Spleen (tissue), 11 donors: ENCODE measurements around the gene REPS2. TPM values are rescaled to one million over a fixed set of nuclear protein-coding genes. Genes with fewer than 3 reads are reported as not detected.

Source experiments
- DNase-seq: peaks from one replicate; pipeline ENCODE4 v3.0.0-alpha.2; 2020
- H3K27ac ChIP-seq, 8 donors: fragments of 200-600 bp; sonication (generic) in 7 of 8; 1 replicate in 4 of 8; 2 replicates in 4 of 8; pipeline versions ENCODE4 v1.5.0 to v1.8.0; 2016 to 2021; ENCODE audit warnings: inconsistent platforms in 4 of 8, mild to moderate bottlenecking in 4 of 8, moderate library complexity in 1 of 8
- H3K27me3 ChIP-seq, 7 donors: fragments of 200-600 bp; sonication (generic) in 6 of 7; replicated peaks in 1 of 7; 1 replicate in 4 of 7; 2 replicates in 3 of 7; pipeline versions ENCODE4 v1.5.0 to v1.8.0; 2016 to 2021; ENCODE audit warnings: inconsistent platforms in 3 of 7, mild to moderate bottlenecking in 1 of 7
- H3K36me3 ChIP-seq, 6 donors: fragments of 200-600 bp; sonication (generic) in 5 of 6; 1 replicate in 4 of 6; 2 replicates in 2 of 6; pipeline versions ENCODE4 v1.5.0 to v1.8.0; 2016 to 2021; ENCODE audit warnings: inconsistent platforms in 2 of 6
- H3K4me1 ChIP-seq, 6 donors: fragments of 200-600 bp; sonication (generic) in 5 of 6; 1 replicate in 3 of 6; 2 replicates in 3 of 6; pipeline versions ENCODE4 v1.5.0 to v1.8.0; 2016 to 2021; ENCODE audit warnings: inconsistent platforms in 3 of 6
- H3K4me3 ChIP-seq, 8 donors: fragments of 200-600 bp; sonication (generic) in 7 of 8; 1 replicate in 4 of 8; 2 replicates in 4 of 8; pipeline versions ENCODE4 v1.5.0 to v1.8.0; 2016 to 2021; ENCODE audit warnings: inconsistent platforms in 4 of 8, mild to moderate bottlenecking in 4 of 8, moderate library complexity in 2 of 8
- H3K9me3 ChIP-seq, 8 donors: fragments of 200-600 bp; sonication (generic) in 7 of 8; 1 replicate in 4 of 8; 2 replicates in 4 of 8; pipeline versions ENCODE4 v1.5.0 to v1.8.0; 2016 to 2021; ENCODE audit warnings: inconsistent platforms in 4 of 8
- CTCF ChIP-seq, 11 experiments: fragments of 200-600 bp in 7 of 11; fragments of 450-650 bp in 4 of 11; sonication (generic) in 4 of 11; IDR thresholded peaks in 8 of 11; conservative IDR thresholded peaks in 3 of 11; 1 replicate in 7 of 11; 2 replicates in 4 of 11; pipeline versions ENCODE4 v1.4.0 to v1.8.0; 2016 to 2021; ENCODE audit warnings: antibody characterized with exemption in 11 of 11, inconsistent platforms in 4 of 11, mild to moderate bottlenecking in 1 of 11
- POLR2A ChIP-seq, 3 donors: fragments of 450-650 bp; IDR thresholded peaks; one replicate each; pipeline ENCODE4 v1.5.1; 2017; ENCODE audit warnings: antibody characterized with exemption in 3 of 3, mild to moderate bottlenecking in 1 of 3
- POLR2AphosphoS5 ChIP-seq, 3 donors: sonication (generic); formaldehyde crosslinking; IDR thresholded peaks; one replicate each; pipeline ENCODE4 v1.5.1; 2017; ENCODE audit warnings: antibody characterized with exemption in 3 of 3
- WGBS, 5 donors: extraction: QIAGEN DNeasy Blood & Tissue Kit in 3 of 5; methylation state at CpG; one replicate each; pipeline versions ENCODE4 v1.1.5 to v1.1.7; 2013 to 2018; 5-methylcytosine and 5-hydroxymethylcytosine counted together
- intact Hi-C: fragments of 100-400 bp; cut with DNase I; formaldehyde crosslinking; loops from one replicate; pipeline ENCODE4 v1.15.0; 2023; ENCODE audit warnings: low total_unique reads
- polyA plus RNA-seq, 3 donors: library from polyadenylated mRNA; stranded (reverse); fragments of 200-250 nt; gene quantifications; one replicate each; pipeline ENCODE4 v1.2.1, GENCODE V29; 2013
- total RNA-seq, 7 donors: library from RNA; depleted of rRNA in 3 of 7; stranded (reverse); fragments of >200 nt in 3 of 7; fragmentation: NEBNext Ultra II Directional in 4 of 7; extraction: Animal tissue kit (Norgen Biotek cat#: 25700) in 4 of 7; gene quantifications; one replicate each; pipeline versions ENCODE4 v1.1.0 to v1.2.1, GENCODE V29; 2016 to 2021
- donor health status: healthy with polysubstance abuse.
- donor health status: DM: no; HTN: no; CAD: no; lungs with moderate emphysema.
- donor health status: DM: no; HTN: no; CAD: no.
- donor health status: Bipolar disorder and iron deficiency.
- donor health status: healthy.
- donor health status: DM: no; HTN: no; CAD: no.
- donor health status: DM: yes; HTN: yes; CAD: no.

Gene REPS2
- total and polyA plus RNA-seq, 10 donors, result 1.5 to 18.3 (median 8.0) TPM

GRCh38 chrX:16985286-16985685 lies 38.8 kb downstream of the REPS2 start:
- no peak overlapping the region for H3K4me3 ChIP-seq
- DNase-seq, result no peak
- H3K27ac ChIP-seq, result no peak overlapping the region
- no peaks in the 10 kb centered on the region for H3K27me3 ChIP-seq
- peaks cover 0 to 14% (median 0%) of the 10 kb centered on the region in 8 donors for H3K9me3 ChIP-seq
- H3K4me1 ChIP-seq, result no peaks in the 10 kb centered on the region
- TF ChIP-seq POLR2A (IDR thresholded peaks at IDR 0.05) (no peak), CTCF (IDR thresholded peaks at IDR 0.05 in 8 of 11, conservative IDR thresholded peaks at IDR 0.05 in 3 of 11) (no peak), POLR2AphosphoS5 (IDR thresholded peaks at IDR 0.05) (no peak)
- 48 to 84% (median 76%) methylated on average over 3 of the region's 3 CpGs for WGBS, 5 donors
- intact Hi-C loops, result no loop called here
- no peaks in the 10 kb centered on the region for H3K36me3 ChIP-seq

- WGBS, 5 donors, result 61 to 98% (median 87%) methylated on average over 2 of the region's 2 CpGs
- no peak overlapping the region for H3K4me3 ChIP-seq
- no peak overlapping the region for H3K27ac ChIP-seq
- peaks cover 0 to 14% (median 0%) of the 10 kb centered on the region in 8 donors for H3K9me3 ChIP-seq
- H3K36me3 ChIP-seq, result no peaks in the 10 kb centered on the region
- TF ChIP-seq POLR2AphosphoS5 (IDR thresholded peaks at IDR 0.05) (no peak), POLR2A (IDR thresholded peaks at IDR 0.05) (no peak), CTCF (IDR thresholded peaks at IDR 0.05 in 8 of 11, conservative IDR thresholded peaks at IDR 0.05 in 3 of 11) (no peak)
- intact Hi-C loops, result no loop called here
- no peak for DNase-seq
- no peaks in the 10 kb centered on the region for H3K27me3 ChIP-seq
- no peaks in the 10 kb centered on the region for H3K4me1 ChIP-seq
These were observed 39.7 kb downstream of the REPS2 start for GRCh38 chrX:16986169-16986568.

GRCh38 chrX:16989750-16990149 lies 43.3 kb downstream of the REPS2 start:
- Histone ChIP-seq H3K36me3 (no peaks in the 10 kb centered on the region), H3K27me3 (no peaks in the 10 kb centered on the region), H3K9me3 (peaks cover 0 to 11% (median 0%) of the 10 kb centered on the region in 8 donors), H3K4me1 (no peaks in the 10 kb centered on the region), H3K27ac (no peak overlapping the region), H3K4me3 (no peak overlapping the region)
- DNase-seq, result no peak
- TF ChIP-seq POLR2AphosphoS5 (IDR thresholded peaks at IDR 0.05) (no peak), CTCF (IDR thresholded peaks at IDR 0.05 in 8 of 11, conservative IDR thresholded peaks at IDR 0.05 in 3 of 11) (no peak), POLR2A (IDR thresholded peaks at IDR 0.05) (no peak)
- intact Hi-C loops, result no loop called here

- WGBS, 5 donors, result 65 to 88% (median 79%) methylated on average over 2 of the region's 2 CpGs
These were observed 44.4 kb downstream of the REPS2 start for GRCh38 chrX:16990839-16991238.

More at GRCh38 chrX:16990839-16991238, 44.4 kb downstream of the REPS2 start:
- no peaks in the 10 kb centered on the region for H3K36me3 ChIP-seq
- no peaks in the 10 kb centered on the region for H3K27me3 ChIP-seq
- intact Hi-C loops, result no loop called here
- no peaks in the 10 kb centered on the region for H3K4me1 ChIP-seq
- peaks cover 0 to 11% (median 0%) of the 10 kb centered on the region in 8 donors for H3K9me3 ChIP-seq
- H3K27ac ChIP-seq, result no peak overlapping the region
- DNase-seq, result no peak
- no peak overlapping the region for H3K4me3 ChIP-seq
- TF ChIP-seq POLR2A (IDR thresholded peaks at IDR 0.05) (no peak), CTCF (IDR thresholded peaks at IDR 0.05 in 8 of 11, conservative IDR thresholded peaks at IDR 0.05 in 3 of 11) (no peak), POLR2AphosphoS5 (IDR thresholded peaks at IDR 0.05) (no peak)
